Skeletal muscle satellite cell (primary cell): ENCODE results near the gene GRID1.

Experiments used
- H3K27me3 ChIP-seq: 2 replicates; pipeline ENCODE4 v1.7.0; 2013; ENCODE audit warnings: low read length; ENCODE audit not compliant: control insufficient read depth, insufficient read depth
- H3K36me3 ChIP-seq: 2 replicates; pipeline ENCODE4 v1.7.0; 2013; ENCODE audit warnings: mild to moderate bottlenecking, control low read depth, low read length; ENCODE audit not compliant: insufficient read depth
- H3K4me1 ChIP-seq: 2 replicates; pipeline ENCODE4 v1.7.0; 2013; ENCODE audit warnings: low read length; ENCODE audit not compliant: control insufficient read depth, insufficient read depth
- H3K4me2 ChIP-seq: 2 replicates; pipeline ENCODE4 v1.7.0; 2013; ENCODE audit warnings: mild to moderate bottlenecking, low read length
- H3K4me3 ChIP-seq: 2 replicates; pipeline ENCODE4 v1.7.0; 2013; ENCODE audit warnings: low read length
- H3K9ac ChIP-seq: 2 replicates; pipeline ENCODE4 v1.7.0; 2013; ENCODE audit warnings: mild to moderate bottlenecking, low read depth, low read length, moderate library complexity
- H3K9me3 ChIP-seq: replicated peaks from 2 replicates; pipeline ENCODE4 v1.7.0; 2013; ENCODE audit warnings: mild to moderate bottlenecking, control low read depth, low read length

Gene GRID1

DNA sequence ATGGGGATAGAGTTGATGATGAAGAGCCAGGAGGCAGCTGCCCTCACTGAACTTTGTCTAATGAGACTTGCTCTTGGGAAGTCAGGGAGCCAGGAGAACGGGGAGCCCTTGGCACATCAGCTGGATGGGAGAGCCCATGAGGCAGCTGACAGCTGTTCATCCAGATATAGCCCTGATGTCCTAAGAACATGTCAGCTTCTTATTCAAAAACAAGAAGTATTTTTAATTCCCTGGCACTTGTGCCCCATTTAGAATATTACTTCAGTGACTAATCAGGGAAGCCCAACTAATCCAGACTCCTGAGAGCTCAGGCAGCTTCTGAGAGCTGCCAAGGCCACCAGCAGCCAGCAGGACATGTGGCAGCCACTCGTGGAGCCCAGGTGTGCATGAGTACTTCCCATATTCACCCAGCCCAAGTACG lies 363.4 kb downstream of the GRID1 start:
- Histone ChIP-seq H3K9me3 (no peaks in the 10 kb centered on the region), H3K36me3 (no peaks in the 10 kb centered on the region), H3K27me3 (no peaks in the 10 kb centered on the region), H3K4me1 (no peaks in the 10 kb centered on the region), H3K4me3 (no peak overlapping the region), H3K4me2 (no peak overlapping the region), H3K9ac (no peak overlapping the region)

DNA sequence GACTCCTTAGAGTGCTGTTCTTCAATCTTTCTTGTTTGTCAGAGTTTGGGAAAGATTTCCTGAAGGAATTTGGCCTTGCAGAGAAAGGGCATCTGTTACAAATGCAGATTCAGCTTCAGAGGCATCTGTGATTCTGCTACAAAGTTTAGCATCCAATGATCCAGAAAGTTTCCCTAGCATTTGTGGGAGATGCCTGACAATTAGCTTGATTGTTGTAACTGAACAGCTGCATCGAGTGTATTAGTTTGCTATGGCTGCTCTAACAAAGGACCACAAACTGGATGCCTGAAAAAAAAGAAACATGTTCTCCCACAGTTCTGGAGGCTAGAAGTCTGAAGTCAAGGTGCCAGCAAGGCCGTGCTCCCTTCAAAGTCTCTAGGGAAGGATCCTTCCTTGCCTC lies 365.1 kb downstream of the GRID1 start:
- Histone ChIP-seq H3K4me3 (no peak overlapping the region), H3K36me3 (no peaks in the 10 kb centered on the region), H3K9ac (no peak overlapping the region), H3K4me2 (no peak overlapping the region), H3K4me1 (no peaks in the 10 kb centered on the region), H3K27me3 (no peaks in the 10 kb centered on the region), H3K9me3 (no peaks in the 10 kb centered on the region)

DNA sequence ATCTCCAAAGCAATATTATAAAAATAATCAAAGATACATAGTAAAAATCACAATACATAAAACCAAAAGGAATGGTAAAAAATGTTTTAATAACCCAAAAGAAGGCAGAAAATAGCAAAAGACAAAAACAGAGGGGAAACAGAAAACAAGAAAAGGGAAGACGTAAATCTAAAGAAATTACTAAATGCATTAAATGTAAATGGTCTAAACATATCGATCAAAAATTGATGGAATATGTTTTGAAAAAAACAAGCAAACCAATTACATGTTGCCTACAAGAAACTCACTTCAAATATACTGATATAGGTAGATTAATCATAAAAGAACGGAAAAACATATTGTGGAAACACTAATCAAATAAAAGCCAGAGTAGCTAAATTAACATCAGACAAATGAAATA lies 369.1 kb downstream of the GRID1 start:
- H3K4me1 ChIP-seq, result no peaks in the 10 kb centered on the region
- H3K27me3 ChIP-seq, result no peaks in the 10 kb centered on the region
- no peaks in the 10 kb centered on the region for H3K36me3 ChIP-seq
- no peak overlapping the region for H3K4me3 ChIP-seq
- H3K9me3 ChIP-seq, result no peaks in the 10 kb centered on the region
- H3K9ac ChIP-seq, result no peak overlapping the region
- no peak overlapping the region for H3K4me2 ChIP-seq

- H3K9ac ChIP-seq, result no peak overlapping the region
- H3K4me1 ChIP-seq, result no peaks in the 10 kb centered on the region
- H3K4me3 ChIP-seq, result no peak overlapping the region
- no peak overlapping the region for H3K4me2 ChIP-seq
- no peaks in the 10 kb centered on the region for H3K36me3 ChIP-seq
- H3K9me3 ChIP-seq, result no peaks in the 10 kb centered on the region
- no peaks in the 10 kb centered on the region for H3K27me3 ChIP-seq
Measured at GRCh38 chr10:85995791-85996190, 370.8 kb downstream of the GRID1 start.

- H3K4me2 ChIP-seq, result no peak overlapping the region
- no peaks in the 10 kb centered on the region for H3K4me1 ChIP-seq
- H3K27me3 ChIP-seq, result no peaks in the 10 kb centered on the region
- H3K36me3 ChIP-seq, result no peaks in the 10 kb centered on the region
- no peaks in the 10 kb centered on the region for H3K9me3 ChIP-seq
- H3K4me3 ChIP-seq, result no peak overlapping the region
- no peak overlapping the region for H3K9ac ChIP-seq
Measured at GRCh38 chr10:85993840-85994507, 372.6 kb downstream of the GRID1 start.

GRCh38 chr10:85993140-85993539 lies 373.5 kb downstream of the GRID1 start:
- Histone ChIP-seq H3K9ac (no peak overlapping the region), H3K36me3 (no peaks in the 10 kb centered on the region), H3K9me3 (no peaks in the 10 kb centered on the region), H3K4me3 (no peak overlapping the region), H3K4me1 (no peaks in the 10 kb centered on the region), H3K4me2 (no peak overlapping the region), H3K27me3 (no peaks in the 10 kb centered on the region)

- H3K4me3 ChIP-seq, result no peak overlapping the region
- no peak overlapping the region for H3K9ac ChIP-seq
- no peaks in the 10 kb centered on the region for H3K9me3 ChIP-seq
- H3K4me2 ChIP-seq, result no peak overlapping the region
- H3K4me1 ChIP-seq, result no peaks in the 10 kb centered on the region
- no peaks in the 10 kb centered on the region for H3K27me3 ChIP-seq
- H3K36me3 ChIP-seq, result no peaks in the 10 kb centered on the region
Measured at GRCh38 chr10:85992324-85992723, 374.3 kb downstream of the GRID1 start.

- no peak overlapping the region for H3K4me3 ChIP-seq
- peaks cover 8% of the 10 kb centered on the region for H3K9me3 ChIP-seq
- no peaks in the 10 kb centered on the region for H3K36me3 ChIP-seq
- H3K4me2 ChIP-seq, result no peak overlapping the region
- H3K27me3 ChIP-seq, result no peaks in the 10 kb centered on the region
- H3K9ac ChIP-seq, result no peak overlapping the region
- H3K4me1 ChIP-seq, result no peaks in the 10 kb centered on the region
Measured at GRCh38 chr10:85986777-85987176, 379.8 kb downstream of the GRID1 start.

DNA sequence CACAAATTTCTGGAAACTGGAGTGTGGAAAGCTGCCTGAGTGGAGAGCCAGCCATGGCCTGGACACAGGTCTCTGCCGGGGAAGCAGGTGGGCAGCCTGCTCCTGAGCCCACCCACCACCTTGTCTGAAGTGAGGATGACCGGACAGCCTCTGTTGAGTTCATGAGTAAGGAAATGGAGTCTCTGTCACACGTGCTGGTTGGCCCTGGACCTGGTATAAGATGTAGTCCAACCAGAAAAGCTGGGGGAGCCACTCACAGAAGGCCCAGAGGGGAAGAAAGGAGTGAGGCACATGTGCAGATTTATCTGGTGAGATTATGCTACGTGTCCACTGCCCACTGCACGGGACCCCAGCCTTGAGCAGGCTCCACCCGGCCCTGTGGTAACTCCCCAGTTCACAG lies 383.5 kb downstream of the GRID1 start:
- Histone ChIP-seq H3K4me3 (no peak overlapping the region), H3K27me3 (no peaks in the 10 kb centered on the region), H3K9ac (no peak overlapping the region), H3K36me3 (no peaks in the 10 kb centered on the region), H3K9me3 (peaks cover 8% of the 10 kb centered on the region), H3K4me2 (no peak overlapping the region), H3K4me1 (no peaks in the 10 kb centered on the region)

GRCh38 chr10:85979598-85979997 lies 387.0 kb downstream of the GRID1 start:
- no peaks in the 10 kb centered on the region for H3K9me3 ChIP-seq
- H3K4me2 ChIP-seq, result no peak overlapping the region
- no peak overlapping the region for H3K4me3 ChIP-seq

GRCh38 chr10:85978566-85979358 lies 387.8 kb downstream of the GRID1 start:
- Histone ChIP-seq H3K27me3 (no peaks in the 10 kb centered on the region), H3K9me3 (no peaks in the 10 kb centered on the region), H3K4me2 (no peak overlapping the region), H3K36me3 (no peaks in the 10 kb centered on the region), H3K4me3 (no peak overlapping the region), H3K9ac (no peak overlapping the region), H3K4me1 (no peaks in the 10 kb centered on the region)

More at GRCh38 chr10:85979598-85979997, 387.0 kb downstream of the GRID1 start:
- Histone ChIP-seq H3K9ac (no peak overlapping the region), H3K36me3 (no peaks in the 10 kb centered on the region), H3K4me1 (no peaks in the 10 kb centered on the region), H3K27me3 (no peaks in the 10 kb centered on the region)

DNA sequence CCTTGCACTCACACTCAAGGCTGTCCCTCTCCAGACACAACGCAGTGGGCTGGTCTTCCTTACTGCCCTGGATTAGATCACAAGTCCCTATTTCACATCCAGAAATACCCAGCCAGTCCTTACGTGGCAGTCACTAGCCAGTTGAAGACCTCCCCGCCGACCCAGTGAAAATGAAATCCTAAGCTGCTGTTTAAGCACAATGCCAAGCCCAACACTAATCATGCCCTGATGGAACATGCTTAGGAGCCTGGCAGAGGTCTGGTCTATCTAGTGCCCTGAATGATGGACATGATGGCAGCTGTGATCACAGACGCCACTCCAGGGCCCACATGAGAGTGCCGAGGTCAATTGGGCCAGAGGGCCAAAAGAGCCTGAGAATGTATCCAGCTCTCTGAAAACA lies 389.0 kb downstream of the GRID1 start:
- H3K9me3 ChIP-seq, result no peaks in the 10 kb centered on the region
- no peak overlapping the region for H3K4me3 ChIP-seq
- no peaks in the 10 kb centered on the region for H3K36me3 ChIP-seq
- H3K4me1 ChIP-seq, result no peaks in the 10 kb centered on the region
- no peak overlapping the region for H3K9ac ChIP-seq
- H3K27me3 ChIP-seq, result no peaks in the 10 kb centered on the region
- H3K4me2 ChIP-seq, result no peak overlapping the region
